ENCODE results near the gene XPO4. TPM values are rescaled to one million over a fixed set of nuclear protein-coding genes. Genes with fewer than 3 reads are reported as not detected.

The XPO4 gene
- total RNA-seq, 1 experiment from 2014 or later: 34.1 TPM

DNA sequence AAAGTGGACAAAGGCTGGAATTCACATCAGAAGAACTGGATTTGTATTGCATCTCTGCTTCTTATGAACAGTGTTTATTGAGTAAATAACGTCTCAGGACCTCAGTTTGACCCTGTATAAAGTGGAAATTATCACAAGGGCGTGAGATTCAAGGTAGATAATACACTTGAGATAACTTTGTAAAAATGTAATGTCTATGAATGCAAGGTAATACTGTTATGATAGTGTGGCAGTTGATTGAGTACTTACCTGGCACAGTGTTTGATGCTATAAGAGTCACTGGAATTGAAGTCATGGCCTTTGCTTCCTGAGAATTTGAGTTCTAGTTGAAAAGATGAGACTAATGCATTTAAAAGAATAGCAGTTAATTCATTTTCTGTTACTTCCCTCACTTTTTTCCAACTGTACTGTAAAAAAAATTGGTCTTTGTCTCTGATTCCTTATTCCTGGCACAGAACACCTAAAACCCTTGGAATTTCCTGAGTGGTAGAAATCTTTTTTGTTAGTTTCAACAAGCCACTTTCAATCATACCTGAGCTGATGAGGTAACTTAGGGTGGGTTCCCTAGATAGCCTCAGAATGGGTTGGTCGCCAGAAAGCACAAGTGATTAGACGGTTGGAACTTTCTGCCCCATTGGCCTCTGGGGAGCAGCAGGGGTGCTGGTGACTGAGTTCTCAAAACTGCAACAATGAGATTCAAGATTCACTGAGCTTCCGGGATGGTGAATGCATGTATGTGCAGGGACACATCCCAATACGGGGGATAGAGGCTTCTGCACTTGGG lies 6.4 kb upstream of the XPO4 start:
- Histone ChIP-seq H3K23ac (ENCODE audit: insufficient read length, low read depth, low read length) (no peak overlapping the region), H3K4me1 (ENCODE audit: insufficient read depth, low read length) (no peaks in the 10 kb centered on the region), H3K18ac (ENCODE audit: insufficient read length, low read depth, low read length) (no peak overlapping the region), H3K79me1 (ENCODE audit: insufficient read depth, low read depth, low read length, poor library complexity, severe bottlenecking) (no peaks in the 10 kb centered on the region), H3K27ac (ENCODE audit: insufficient read length, low read depth, low read length) (no peak overlapping the region), H4K5ac (ENCODE audit: insufficient read length, low read depth, low read length) (no peak overlapping the region), H3K4me2 (ENCODE audit: insufficient read depth, insufficient read length, low read length) (no peak overlapping the region), H3K9ac (ENCODE audit: extremely low read depth, insufficient read length, low read length) (no peak overlapping the region), H3K23me2 (ENCODE audit: insufficient read length, low read depth, low read length, poor library complexity, severe bottlenecking) (no peaks in the 10 kb centered on the region), H2BK15ac (ENCODE audit: low read depth, low read length) (no peak overlapping the region), H2BK120ac (ENCODE audit: low read depth, low read length, poor library complexity, severe bottlenecking) (no peak overlapping the region), H3K4ac (ENCODE audit: low read depth, low read length) (no peak overlapping the region), H2BK12ac (ENCODE audit: insufficient read length, low read depth, low read length) (no peak overlapping the region), H4K20me1 (ENCODE audit: control insufficient read depth, insufficient read depth, insufficient read length) (no peaks in the 10 kb centered on the region), H3K14ac (ENCODE audit: insufficient read depth, low read length) (no peak overlapping the region), H3T11ph (ENCODE audit: low read length) (no peak overlapping the region), H3K9me3 (ENCODE audit: control insufficient read depth, low read depth, low read length) (no peaks in the 10 kb centered on the region), H4K8ac (replicated peaks; ENCODE audit: insufficient read length, low read depth, low read length) (no peak overlapping the region), H3K27me3 (ENCODE audit: insufficient read depth, low read length) (no peaks in the 10 kb centered on the region), H2AFZ (ENCODE audit: low read length) (no peak overlapping the region), H2AK5ac (ENCODE audit: insufficient read length, low read length) (no peak overlapping the region), H2BK20ac (ENCODE audit: low read depth, low read length, poor library complexity, severe bottlenecking) (no peak overlapping the region), H3K56ac (ENCODE audit: insufficient read length, low read depth, low read length) (no peak overlapping the region), H3K79me2 (ENCODE audit: insufficient read depth, low read length) (no peaks in the 10 kb centered on the region), H2BK5ac (ENCODE audit: insufficient read length, low read length) (no peak overlapping the region), H4K91ac (ENCODE audit: insufficient read length, low read depth, low read length) (no peak overlapping the region)
- H3K36me3 Mint-ChIP-seq (ENCODE audit: insufficient read depth in 1 of 3, low read depth in 3 of 3): no peaks in the 10 kb centered on the region; a peak in 1 of 7 replicates
- H3K9me3 Mint-ChIP-seq: peaks cover 8 to 11% of the 10 kb centered on the region in 2 experiments
- H3K4me3 Mint-ChIP-seq: no peak overlapping the region
- no peaks in the 10 kb centered on the region for H3K4me1 Mint-ChIP-seq
- no peak for DNase-seq
- WGBS (ENCODE audit: extremely low coverage, insufficient read length, low lambda C conversion rate): no CpG with 5 or more reads among the region's 6 CpGs
- H3K27me3 Mint-ChIP-seq (ENCODE audit: low read depth): peaks cover 2% of the 10 kb centered on the region; the same call in 1 of the 2 replicates
- TF ChIP-seq, protein P1, sequence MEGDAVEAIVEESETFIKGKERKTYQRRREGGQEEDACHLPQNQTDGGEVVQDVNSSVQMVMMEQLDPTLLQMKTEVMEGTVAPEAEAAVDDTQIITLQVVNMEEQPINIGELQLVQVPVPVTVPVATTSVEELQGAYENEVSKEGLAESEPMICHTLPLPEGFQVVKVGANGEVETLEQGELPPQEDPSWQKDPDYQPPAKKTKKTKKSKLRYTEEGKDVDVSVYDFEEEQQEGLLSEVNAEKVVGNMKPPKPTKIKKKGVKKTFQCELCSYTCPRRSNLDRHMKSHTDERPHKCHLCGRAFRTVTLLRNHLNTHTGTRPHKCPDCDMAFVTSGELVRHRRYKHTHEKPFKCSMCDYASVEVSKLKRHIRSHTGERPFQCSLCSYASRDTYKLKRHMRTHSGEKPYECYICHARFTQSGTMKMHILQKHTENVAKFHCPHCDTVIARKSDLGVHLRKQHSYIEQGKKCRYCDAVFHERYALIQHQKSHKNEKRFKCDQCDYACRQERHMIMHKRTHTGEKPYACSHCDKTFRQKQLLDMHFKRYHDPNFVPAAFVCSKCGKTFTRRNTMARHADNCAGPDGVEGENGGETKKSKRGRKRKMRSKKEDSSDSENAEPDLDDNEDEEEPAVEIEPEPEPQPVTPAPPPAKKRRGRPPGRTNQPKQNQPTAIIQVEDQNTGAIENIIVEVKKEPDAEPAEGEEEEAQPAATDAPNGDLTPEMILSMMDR (conservative IDR thresholded peaks at IDR 0.05): no peak
- H3K27ac Mint-ChIP-seq: no peak overlapping the region

Measured in H9 (cell line).